ENCODE measurements around the gene CBLB. TPM values are rescaled to one million over a fixed set of nuclear protein-coding genes. Genes with fewer than 3 reads are reported as not detected.

The CBLB gene
- total and polyA plus RNA-seq, 9 of the 15 experiments (the other 6 are each of a cell fraction or from before 2014, with no cell fraction given) = 1.8 to 8.1 (median 5.3) TPM

DNA sequence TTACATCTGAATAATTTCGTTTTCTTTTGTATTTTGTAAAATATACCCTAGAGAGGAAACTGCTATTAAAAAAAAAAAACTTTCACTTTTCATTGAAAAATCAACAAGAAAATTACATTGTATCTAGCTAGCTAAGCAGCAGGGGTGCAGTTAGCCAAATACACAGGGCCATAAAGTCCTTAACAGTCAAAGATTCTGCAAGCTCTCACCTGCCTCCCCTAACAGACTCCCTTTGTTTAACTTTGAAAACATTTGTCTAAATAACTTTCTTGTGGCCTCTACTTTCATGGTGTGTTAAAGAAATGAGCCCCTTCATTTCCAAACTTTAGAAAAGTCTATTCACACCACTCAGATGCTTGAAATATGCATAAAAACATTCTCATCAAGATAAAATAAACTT lies 23.3 kb downstream of the CBLB start:
- Histone ChIP-seq H3K4me3 (no peak overlapping the region), H3K36me3 (ENCODE audit: control insufficient read depth, insufficient read depth, low read length) (no peaks in the 10 kb centered on the region), H3K9ac (ENCODE audit: insufficient read depth in 1 of 2, low read depth in 2 of 2, low read length in 2 of 2) (no peak overlapping the region), H3K9me1 (ENCODE audit: control insufficient read depth, insufficient read depth, low read length) (no peaks in the 10 kb centered on the region), H2AFZ (ENCODE audit: low read depth, low read length) (no peak overlapping the region), H3K4me2 (ENCODE audit: insufficient read depth, low read length) (no peak overlapping the region), H3K27me3 (ENCODE audit: control insufficient read depth in 2 of 2, insufficient read depth in 2 of 2, low read length in 2 of 2) (no peaks in the 10 kb centered on the region), H3K79me2 (ENCODE audit: control insufficient read depth, insufficient read depth, low read length) (no peaks in the 10 kb centered on the region), H3K9me3 (replicated peaks; ENCODE audit: control insufficient read depth, insufficient read depth, low read depth, low read length) (no peaks in the 10 kb centered on the region), H3K27ac (ENCODE audit: extremely low read depth, low read depth, low read length) (no peak overlapping the region), H3K4me1 (replicated peaks in 1 of 2; ENCODE audit: control insufficient read depth in 2 of 2, insufficient read depth in 2 of 2, low read length in 2 of 2) (peaks cover 0 to 6% of the 10 kb centered on the region in 2 experiments; a peak in 2 of 5 replicates), H4K20me1 (replicated peaks; ENCODE audit: control insufficient read depth, insufficient read depth, low read length) (no peaks in the 10 kb centered on the region)
- WGBS (ENCODE audit: insufficient coverage, low coverage, missing lambda C conversion rate) = 14% methylated on average over 1 of the region's 1 CpG
- ChIA-PET CTCF (ENCODE audit: low intra/inter-chr PET ratio) (no interaction called here), POLR2A (no interaction called here)
- no peak for TF ChIP-seq HNRNPH1 (optimal IDR thresholded peaks at IDR 0.05; ENCODE audit: low read depth, low read length)
- TF ChIP-seq HMGN3 (IDR thresholded peaks at IDR 0.05; ENCODE audit: borderline replicate concordance, extremely low read depth, insufficient read length, low read depth, low read length) = no peak
- ATAC-seq (no peak), FAIRE-seq (no peak), DNase-seq (ENCODE audit: extremely low read depth in 1 of 4, low spot score in 3 of 4) (no peak)
- in situ Hi-C loops (cut with MboI) (no loop called here), intact Hi-C loops (cut with micrococcal nuclease) (no loop called here)
- BruUV-seq (replicated peaks) = no TSS peak

DNA sequence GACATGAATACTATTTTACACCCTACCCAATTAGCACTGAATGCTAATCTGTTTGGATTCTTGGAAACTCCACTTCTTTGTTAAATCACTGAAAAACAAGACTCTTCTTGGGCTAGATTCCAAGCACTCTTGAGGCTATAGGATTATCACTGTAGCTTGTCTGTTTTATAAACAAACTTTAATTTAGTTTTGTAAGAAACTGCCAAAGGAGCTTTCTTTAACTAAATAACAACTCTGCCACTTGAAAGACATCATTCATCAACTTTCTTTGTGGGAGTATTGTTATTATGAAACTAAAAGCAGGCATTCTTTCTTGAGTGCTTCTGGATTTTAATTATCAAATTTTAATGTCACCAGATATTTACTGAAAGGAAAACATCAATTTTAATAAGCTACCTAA lies 24.1 kb downstream of the CBLB start:
- BruUV-seq (replicated peaks) = no TSS peak
- peaks cover 0 to 6% of the 10 kb centered on the region in 2 experiments; a peak in 2 of 5 replicates for H3K4me1 ChIP-seq (replicated peaks in 1 of 2; ENCODE audit: control insufficient read depth in 2 of 2, insufficient read depth in 2 of 2, low read length in 2 of 2)
- H3K27ac ChIP-seq (ENCODE audit: extremely low read depth, low read depth, low read length) = no peak overlapping the region
- no peak overlapping the region for H3K4me3 ChIP-seq
- no peak overlapping the region for H3K4me2 ChIP-seq (ENCODE audit: insufficient read depth, low read length)
- intact Hi-C loops (cut with micrococcal nuclease) = no loop called here
- TF ChIP-seq L3MBTL2 (IDR thresholded peaks at IDR 0.05) (no peak), NFXL1 (CRISPR knock-in tag; IDR thresholded peaks at IDR 0.05) (no peak), NRF1 (conservative IDR thresholded peaks at IDR 0.05 in 1 of 2, IDR thresholded peaks at IDR 0.05 in 1 of 2) (no peak), BHLHE40 (IDR thresholded peaks at IDR 0.05; ENCODE audit: low read length) (no peak), ZNF561 (CRISPR knock-in tag; conservative IDR thresholded peaks at IDR 0.05) (no peak), ILF3 (IDR thresholded peaks at IDR 0.05; ENCODE audit: borderline replicate concordance) (no peak)
- TF ChIP-seq, protein P1, sequence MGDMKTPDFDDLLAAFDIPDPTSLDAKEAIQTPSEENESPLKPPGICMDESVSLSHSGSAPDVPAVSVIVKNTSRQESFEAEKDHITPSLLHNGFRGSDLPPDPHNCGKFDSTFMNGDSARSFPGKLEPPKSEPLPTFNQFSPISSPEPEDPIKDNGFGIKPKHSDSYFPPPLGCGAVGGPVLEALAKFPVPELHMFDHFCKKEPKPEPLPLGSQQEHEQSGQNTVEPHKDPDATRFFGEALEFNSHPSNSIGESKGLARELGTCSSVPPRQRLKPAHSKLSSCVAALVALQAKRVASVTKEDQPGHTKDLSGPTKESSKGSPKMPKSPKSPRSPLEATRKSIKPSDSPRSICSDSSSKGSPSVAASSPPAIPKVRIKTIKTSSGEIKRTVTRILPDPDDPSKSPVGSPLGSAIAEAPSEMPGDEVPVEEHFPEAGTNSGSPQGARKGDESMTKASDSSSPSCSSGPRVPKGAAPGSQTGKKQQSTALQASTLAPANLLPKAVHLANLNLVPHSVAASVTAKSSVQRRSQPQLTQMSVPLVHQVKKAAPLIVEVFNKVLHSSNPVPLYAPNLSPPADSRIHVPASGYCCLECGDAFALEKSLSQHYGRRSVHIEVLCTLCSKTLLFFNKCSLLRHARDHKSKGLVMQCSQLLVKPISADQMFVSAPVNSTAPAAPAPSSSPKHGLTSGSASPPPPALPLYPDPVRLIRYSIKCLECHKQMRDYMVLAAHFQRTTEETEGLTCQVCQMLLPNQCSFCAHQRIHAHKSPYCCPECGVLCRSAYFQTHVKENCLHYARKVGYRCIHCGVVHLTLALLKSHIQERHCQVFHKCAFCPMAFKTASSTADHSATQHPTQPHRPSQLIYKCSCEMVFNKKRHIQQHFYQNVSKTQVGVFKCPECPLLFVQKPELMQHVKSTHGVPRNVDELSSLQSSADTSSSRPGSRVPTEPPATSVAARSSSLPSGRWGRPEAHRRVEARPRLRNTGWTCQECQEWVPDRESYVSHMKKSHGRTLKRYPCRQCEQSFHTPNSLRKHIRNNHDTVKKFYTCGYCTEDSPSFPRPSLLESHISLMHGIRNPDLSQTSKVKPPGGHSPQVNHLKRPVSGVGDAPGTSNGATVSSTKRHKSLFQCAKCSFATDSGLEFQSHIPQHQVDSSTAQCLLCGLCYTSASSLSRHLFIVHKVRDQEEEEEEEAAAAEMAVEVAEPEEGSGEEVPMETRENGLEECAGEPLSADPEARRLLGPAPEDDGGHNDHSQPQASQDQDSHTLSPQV (IDR thresholded peaks at IDR 0.05) = no peak
- no peaks in the 10 kb centered on the region for H3K9me1 ChIP-seq (ENCODE audit: control insufficient read depth, insufficient read depth, low read length)
- in situ Hi-C loops (cut with MboI) = no loop called here
- CTCF ChIA-PET (ENCODE audit: low intra/inter-chr PET ratio) = no interaction called here
- no peaks in the 10 kb centered on the region for H3K79me2 ChIP-seq (ENCODE audit: control insufficient read depth, insufficient read depth, low read length)
- no peak overlapping the region for H2AFZ ChIP-seq (ENCODE audit: low read depth, low read length)
- DNase-seq (ENCODE audit: extremely low read depth in 1 of 4, low spot score in 3 of 4) (no peak), FAIRE-seq (no peak), ATAC-seq (no peak)
- H3K36me3 ChIP-seq (ENCODE audit: control insufficient read depth, insufficient read depth, low read length) = no peaks in the 10 kb centered on the region
- H3K27me3 ChIP-seq (ENCODE audit: control insufficient read depth in 2 of 2, insufficient read depth in 2 of 2, low read length in 2 of 2) = no peaks in the 10 kb centered on the region
- POLR2A ChIA-PET = no interaction called here
- H4K20me1 ChIP-seq (replicated peaks; ENCODE audit: control insufficient read depth, insufficient read depth, low read length) = no peaks in the 10 kb centered on the region
- no peak overlapping the region for H3K9ac ChIP-seq (ENCODE audit: insufficient read depth in 1 of 2, low read depth in 2 of 2, low read length in 2 of 2)
- no peaks in the 10 kb centered on the region for H3K9me3 ChIP-seq (replicated peaks; ENCODE audit: control insufficient read depth, insufficient read depth, low read depth, low read length)

Data from K562 (cell line).